Uterus (tissue), 4 donors: ENCODE data around the gene SERPINE1. TPM values are rescaled to one million over a fixed set of nuclear protein-coding genes. Genes with fewer than 3 reads are reported as not detected.

Source experiments
- DNase-seq, 2 donors: peaks; one replicate each; pipeline ENCODE4 v3.0.0-alpha.2; 2019 to 2020
- H3K27ac ChIP-seq, 2 donors: fragments of 200-600 bp; sonication (generic); 1 replicate in 1 of 2; 2 replicates in 1 of 2; pipeline ENCODE4 v1.5.1; 2016 to 2018
- H3K27me3 ChIP-seq, 2 donors: fragments of 200-600 bp; sonication (generic); one replicate each; pipeline ENCODE4 v1.5.1; 2018 to 2019; ENCODE audit warnings: control low read depth in 1 of 2
- H3K36me3 ChIP-seq, 2 donors: fragments of 200-600 bp; sonication (generic); one replicate each; pipeline ENCODE4 v1.5.1; 2019; ENCODE audit warnings: control low read depth in 1 of 2
- H3K4me1 ChIP-seq, 2 donors: fragments of 200-600 bp; sonication (generic); one replicate each; pipeline ENCODE4 v1.5.1; 2018 to 2019; ENCODE audit warnings: control low read depth in 1 of 2
- H3K4me3 ChIP-seq, 2 donors: fragments of 200-600 bp; sonication (generic); 1 replicate in 1 of 2; 2 replicates in 1 of 2; pipeline ENCODE4 v1.5.1; 2018 to 2019; ENCODE audit warnings: mild to moderate bottlenecking in 1 of 2
- H3K9me3 ChIP-seq, 2 donors: fragments of 200-600 bp; sonication (generic); one replicate each; pipeline ENCODE4 v1.5.1; 2019; ENCODE audit warnings: control low read depth in 1 of 2
- POLR2A ChIP-seq, 2 donors: fragments of 450-650 bp; IDR thresholded peaks; one replicate each; pipeline ENCODE4 v1.6.1; 2016; ENCODE audit warnings: antibody characterized with exemption in 2 of 2, mild to moderate bottlenecking in 1 of 2, moderate library complexity in 1 of 2
- intact Hi-C: fragments of 100-400 bp; cut with DNase I; formaldehyde crosslinking; loops from one replicate; pipeline ENCODE4 v1.15.1; 2023; ENCODE audit warnings: low total_unique reads
- total RNA-seq, 4 donors: library from RNA; depleted of rRNA in 3 of 4; stranded (reverse); fragments of >200 nt in 3 of 4; gene quantifications; one replicate each; pipeline versions ENCODE4 v1.1.0 to v1.2.4, GENCODE V29; 2014 to 2023
- TF ChIP-seq, protein P1 (sequence below), 4 experiments: fragments of 200-600 bp in 2 of 4; fragments of 450-650 bp in 2 of 4; sonication (generic) in 2 of 4; IDR thresholded peaks; one replicate each; pipeline ENCODE4 v1.5.1; 2016 to 2019; ENCODE audit warnings: antibody characterized with exemption in 4 of 4, mild to moderate bottlenecking in 2 of 4, moderate library complexity in 1 of 4
- donor health status: DM: yes; HTN: yes; CAD: no.

SERPINE1 gene
- total RNA-seq, 4 donors from 2014 or later: 0.51 to 10.6 (median 5.5) TPM

DNA sequence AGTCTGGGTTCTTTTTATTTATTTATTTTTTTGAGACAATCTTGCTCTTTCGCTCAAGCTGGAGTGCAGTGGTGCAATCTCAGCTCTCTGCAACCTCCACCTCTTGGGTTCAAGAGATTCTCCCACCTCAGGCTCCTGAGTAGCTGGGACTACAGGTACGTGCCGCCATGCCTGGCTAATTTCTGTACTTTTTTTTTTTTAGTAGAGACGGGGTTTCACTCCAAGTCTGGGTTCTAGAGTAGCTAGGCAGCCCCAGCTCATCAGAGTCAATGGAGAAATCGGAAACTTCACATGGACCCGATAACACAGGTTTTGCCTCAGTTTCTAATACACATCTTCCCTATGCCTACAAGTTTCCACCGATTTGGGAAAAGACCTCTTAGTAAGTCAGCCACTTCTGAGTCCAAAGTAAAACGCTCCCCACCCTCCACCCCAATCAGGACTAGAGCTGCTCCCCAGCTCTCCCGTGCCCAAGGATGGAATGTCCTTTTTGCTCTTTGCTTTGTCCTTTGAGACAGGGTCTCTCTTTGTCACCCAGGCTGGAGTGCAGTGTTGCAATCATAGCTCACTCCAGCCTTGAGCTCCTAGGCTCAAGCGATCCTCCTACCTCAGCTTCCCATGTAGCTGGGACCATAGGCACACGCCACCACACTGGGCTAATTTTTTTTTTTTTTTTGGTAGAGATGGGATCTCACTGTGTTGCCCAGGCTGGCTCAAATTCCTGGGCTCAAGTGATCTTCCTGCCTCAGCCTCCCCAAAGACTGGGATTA lies 3.8 kb upstream of the SERPINE1 start:
- no peak for DNase-seq
- H3K36me3 ChIP-seq: no peaks in the 10 kb centered on the region
- H3K4me1 ChIP-seq: peaks cover 0 to 26% of the 10 kb centered on the region in 2 donors
- no peak overlapping the region for H3K4me3 ChIP-seq
- TF ChIP-seq POLR2A (IDR thresholded peaks at IDR 0.05): no peak
- TF ChIP-seq, protein P1, sequence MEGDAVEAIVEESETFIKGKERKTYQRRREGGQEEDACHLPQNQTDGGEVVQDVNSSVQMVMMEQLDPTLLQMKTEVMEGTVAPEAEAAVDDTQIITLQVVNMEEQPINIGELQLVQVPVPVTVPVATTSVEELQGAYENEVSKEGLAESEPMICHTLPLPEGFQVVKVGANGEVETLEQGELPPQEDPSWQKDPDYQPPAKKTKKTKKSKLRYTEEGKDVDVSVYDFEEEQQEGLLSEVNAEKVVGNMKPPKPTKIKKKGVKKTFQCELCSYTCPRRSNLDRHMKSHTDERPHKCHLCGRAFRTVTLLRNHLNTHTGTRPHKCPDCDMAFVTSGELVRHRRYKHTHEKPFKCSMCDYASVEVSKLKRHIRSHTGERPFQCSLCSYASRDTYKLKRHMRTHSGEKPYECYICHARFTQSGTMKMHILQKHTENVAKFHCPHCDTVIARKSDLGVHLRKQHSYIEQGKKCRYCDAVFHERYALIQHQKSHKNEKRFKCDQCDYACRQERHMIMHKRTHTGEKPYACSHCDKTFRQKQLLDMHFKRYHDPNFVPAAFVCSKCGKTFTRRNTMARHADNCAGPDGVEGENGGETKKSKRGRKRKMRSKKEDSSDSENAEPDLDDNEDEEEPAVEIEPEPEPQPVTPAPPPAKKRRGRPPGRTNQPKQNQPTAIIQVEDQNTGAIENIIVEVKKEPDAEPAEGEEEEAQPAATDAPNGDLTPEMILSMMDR (IDR thresholded peaks at IDR 0.05): no peak
- intact Hi-C loops: no loop called here
- H3K9me3 ChIP-seq: no peaks in the 10 kb centered on the region
- H3K27ac ChIP-seq: peak overlapping the region; percentile 90 to 97
- no peaks in the 10 kb centered on the region for H3K27me3 ChIP-seq

DNA sequence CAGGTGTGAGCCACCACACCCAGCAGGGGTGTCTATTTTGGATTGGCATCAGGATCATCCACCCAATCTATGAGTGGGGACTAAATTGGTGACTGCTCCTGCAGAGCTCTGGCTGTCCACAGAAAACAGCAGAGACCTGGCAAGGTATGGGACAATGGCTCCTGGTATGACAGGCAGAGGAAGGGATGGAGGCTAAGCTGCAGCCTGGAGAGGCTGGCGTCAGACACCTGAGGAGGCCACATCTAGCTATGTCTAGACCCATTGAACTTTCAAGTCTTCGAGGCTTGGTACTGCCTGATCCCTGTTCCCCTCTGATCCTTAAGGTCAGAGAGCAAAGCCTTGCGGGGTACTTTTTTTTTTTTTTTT lies 3.2 kb upstream of the SERPINE1 start:
- no peak overlapping the region for H3K4me3 ChIP-seq
- H3K4me1 ChIP-seq: peaks cover 0 to 26% of the 10 kb centered on the region in 2 donors
- H3K27me3 ChIP-seq: no peaks in the 10 kb centered on the region
- H3K27ac ChIP-seq: peak overlapping the region in 1 of 2 donors; percentile 97
- no peak for DNase-seq
- intact Hi-C loops: no loop called here
- no peaks in the 10 kb centered on the region for H3K36me3 ChIP-seq
- H3K9me3 ChIP-seq: no peaks in the 10 kb centered on the region
- TF ChIP-seq, protein P1 (IDR thresholded peaks at IDR 0.05): no peak
- no peak for TF ChIP-seq POLR2A (IDR thresholded peaks at IDR 0.05)

DNA sequence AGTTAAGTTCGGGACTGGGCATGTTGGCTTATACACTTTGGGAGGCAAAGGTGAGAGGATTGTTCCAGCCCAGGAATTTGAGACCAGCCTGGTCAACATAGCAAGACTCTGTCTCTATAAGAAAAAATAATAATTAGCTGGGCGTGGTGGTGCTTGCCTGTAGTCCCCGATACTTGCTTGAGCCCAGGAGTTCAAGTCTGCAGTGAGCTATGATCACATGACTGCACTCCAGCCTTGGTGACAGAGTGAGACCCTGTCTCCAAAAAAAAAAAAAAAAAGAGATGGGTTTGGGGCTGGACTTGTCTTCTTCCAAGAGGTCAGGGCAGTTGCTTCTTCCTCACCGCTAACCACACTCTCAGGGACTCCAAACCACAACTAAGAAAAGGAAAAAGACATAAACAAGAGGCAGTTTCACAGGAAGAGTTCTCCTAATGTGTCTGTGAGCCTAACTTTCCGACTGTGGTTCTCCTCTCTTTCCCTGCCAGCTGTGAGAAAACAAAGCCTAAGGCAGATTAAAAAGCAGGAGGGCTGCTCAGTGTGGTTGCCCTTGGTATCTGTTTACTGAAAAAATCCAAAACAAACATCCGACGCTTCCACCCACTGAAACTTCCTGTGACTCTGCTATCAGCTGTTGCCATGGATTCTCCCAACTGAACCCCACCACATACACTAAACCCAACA lies 2.4 kb upstream of the SERPINE1 start:
- H3K4me3 ChIP-seq: no peak overlapping the region
- no peaks in the 10 kb centered on the region for H3K27me3 ChIP-seq
- H3K9me3 ChIP-seq: no peaks in the 10 kb centered on the region
- TF ChIP-seq, protein P1 (IDR thresholded peaks at IDR 0.05): no peak
- TF ChIP-seq POLR2A (IDR thresholded peaks at IDR 0.05): no peak
- DNase-seq: no peak
- H3K36me3 ChIP-seq: no peaks in the 10 kb centered on the region
- peak overlapping the region in 1 of 2 donors; percentile 97 for H3K27ac ChIP-seq
- intact Hi-C loops: no loop called here
- H3K4me1 ChIP-seq: peaks cover 0 to 26% of the 10 kb centered on the region in 2 donors

DNA sequence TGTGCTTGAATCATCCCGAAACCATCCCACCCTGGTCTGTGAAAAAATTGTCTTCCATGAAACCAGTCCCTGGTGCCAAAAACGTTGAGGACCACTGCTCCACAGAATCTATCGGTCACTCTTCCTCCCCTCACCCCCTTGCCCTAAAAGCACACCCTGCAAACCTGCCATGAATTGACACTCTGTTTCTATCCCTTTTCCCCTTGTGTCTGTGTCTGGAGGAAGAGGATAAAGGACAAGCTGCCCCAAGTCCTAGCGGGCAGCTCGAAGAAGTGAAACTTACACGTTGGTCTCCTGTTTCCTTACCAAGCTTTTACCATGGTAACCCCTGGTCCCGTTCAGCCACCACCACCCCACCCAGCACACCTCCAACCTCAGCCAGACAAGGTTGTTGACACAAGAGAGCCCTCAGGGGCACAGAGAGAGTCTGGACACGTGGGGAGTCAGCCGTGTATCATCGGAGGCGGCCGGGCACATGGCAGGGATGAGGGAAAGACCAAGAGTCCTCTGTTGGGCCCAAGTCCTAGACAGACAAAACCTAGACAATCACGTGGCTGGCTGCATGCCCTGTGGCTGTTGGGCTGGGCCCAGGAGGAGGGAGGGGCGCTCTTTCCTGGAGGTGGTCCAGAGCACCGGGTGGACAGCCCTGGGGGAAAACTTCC lies 784 bp upstream of the SERPINE1 start:
- peak; percentile 72 to 81 for DNase-seq
- Histone ChIP-seq H3K4me3 (no peak overlapping the region), H3K27me3 (no peaks in the 10 kb centered on the region), H3K27ac (peak overlapping the region; percentile 66 to 97), H3K4me1 (peaks cover 0 to 26% of the 10 kb centered on the region in 2 donors), H3K9me3 (no peaks in the 10 kb centered on the region), H3K36me3 (no peaks in the 10 kb centered on the region)
- TF ChIP-seq POLR2A (IDR thresholded peaks at IDR 0.05): no peak
- TF ChIP-seq, protein P1 (IDR thresholded peaks at IDR 0.05): no peak
- intact Hi-C loops: no loop called here
